GM12878 (cell line): Measurements from ENCODE around the gene FAF1. TPM values are rescaled to one million over a fixed set of nuclear protein-coding genes. Genes with fewer than 3 reads are reported as not detected.

Experiments used
- ATF7 ChIP-seq: fragments of 450-650 bp; IDR thresholded peaks from 2 replicates; pipeline ENCODE4 v1.6.1; 2016; ENCODE audit warnings: low read depth, mild to moderate bottlenecking
- CEBPZ ChIP-seq: fragments of 150-350 bp; IDR thresholded peaks from 2 replicates; pipeline ENCODE4 v1.6.1; 2016; ENCODE audit warnings: low read depth, low read length
- CREM ChIP-seq: IDR thresholded peaks from 2 replicates; pipeline ENCODE4 v1.6.1; 2014; ENCODE audit warnings: antibody characterized with exemption, low read depth
- ETV6 ChIP-seq, 2 experiments: fragments of 450-650 bp in 1 of 2; IDR thresholded peaks in 1 of 2; conservative IDR thresholded peaks in 1 of 2; 2 replicates each; pipeline ENCODE4 v1.6.1; 2014; ENCODE audit warnings: antibody characterized with exemption in 1 of 2, borderline replicate concordance in 1 of 2, low read depth in 1 of 2, mild to moderate bottlenecking in 1 of 2, moderate library complexity in 1 of 2
- EZH2 ChIP-seq: IDR thresholded peaks from 2 replicates; pipeline ENCODE4 v1.6.1; 2012; ENCODE audit warnings: low read depth, mild to moderate bottlenecking, control low read depth, inconsistent platforms, low read length, borderline replicate concordance; ENCODE audit not compliant: control insufficient read depth
- HDAC2 ChIP-seq: fragments of 200-600 bp; sonication (generic); IDR thresholded peaks from 2 replicates; pipeline ENCODE4 v1.6.1; 2017
- KAT2A ChIP-seq: conservative IDR thresholded peaks from 2 replicates; pipeline ENCODE4 v1.6.1; 2011; ENCODE audit warnings: low read depth, low read length; ENCODE audit not compliant: control insufficient read depth
- MYB ChIP-seq: fragments of 150-350 bp; IDR thresholded peaks from 2 replicates; pipeline ENCODE4 v1.6.1; 2014; ENCODE audit warnings: mild to moderate bottlenecking, low read depth, low read length, borderline replicate concordance
- MYC ChIP-seq: IDR thresholded peaks from 2 replicates; pipeline ENCODE4 v1.6.1; 2011; ENCODE audit warnings: mild to moderate bottlenecking, low read length, moderate library complexity, inconsistent platforms; ENCODE audit not compliant: insufficient read depth, insufficient replicate concordance, insufficient read length, severe bottlenecking
- NFXL1 ChIP-seq: fragments of 450-650 bp; IDR thresholded peaks from 2 replicates; pipeline ENCODE4 v1.6.1; 2017; ENCODE audit warnings: antibody characterized with exemption, mild to moderate bottlenecking, borderline replicate concordance
- NKRF ChIP-seq: fragments of 450-650 bp; conservative IDR thresholded peaks from 2 replicates; pipeline ENCODE4 v1.6.1; 2017; ENCODE audit warnings: mild to moderate bottlenecking, moderate library complexity
- POLR2AphosphoS2 ChIP-seq: IDR thresholded peaks from 2 replicates; pipeline ENCODE4 v1.6.1; 2011; ENCODE audit warnings: low read depth, mild to moderate bottlenecking, low read length, improper control_type of control experiment, moderate library complexity
- RB1 ChIP-seq: fragments of 450-650 bp; formaldehyde crosslinking; IDR thresholded peaks from 2 replicates; pipeline ENCODE4 v1.6.1; 2017; ENCODE audit warnings: mild to moderate bottlenecking, borderline replicate concordance
- SMAD5 ChIP-seq: IDR thresholded peaks from 2 replicates; pipeline ENCODE4 v1.6.1; 2016; ENCODE audit warnings: antibody characterized with exemption, low read depth
- SPI1 ChIP-seq: IDR thresholded peaks from 2 replicates; pipeline ENCODE4 v1.6.1; 2011; ENCODE audit warnings: low read depth, mild to moderate bottlenecking, low read length, moderate library complexity, borderline replicate concordance; ENCODE audit not compliant: insufficient read depth
- STAT1 ChIP-seq: fragments of 450-650 bp; conservative IDR thresholded peaks from 2 replicates; pipeline ENCODE4 v1.6.1; 2014; ENCODE audit warnings: antibody characterized with exemption, mild to moderate bottlenecking
- TCF3 ChIP-seq: IDR thresholded peaks from 2 replicates; pipeline ENCODE4 v1.6.1; 2012; ENCODE audit warnings: low read depth, mild to moderate bottlenecking, low read length, borderline replicate concordance; ENCODE audit not compliant: insufficient read depth
- YY1 ChIP-seq: IDR thresholded peaks from 2 replicates; pipeline ENCODE4 v1.6.1; 2011; ENCODE audit warnings: low read depth, mild to moderate bottlenecking, low read length
- ZNF207 ChIP-seq: fragments of 450-650 bp; IDR thresholded peaks from 2 replicates; pipeline ENCODE4 v1.6.1; 2014; ENCODE audit warnings: antibody characterized with exemption, mild to moderate bottlenecking, borderline replicate concordance
- ZNF687 ChIP-seq: fragments of 450-650 bp; IDR thresholded peaks from 2 replicates; pipeline ENCODE4 v1.6.1; 2017; ENCODE audit warnings: mild to moderate bottlenecking, moderate library complexity
- polyA plus RNA-seq, 11 experiments: library from polyadenylated mRNA; depleted of rRNA in 4 of 11; unstranded in 6 of 11; stranded (reverse) in 5 of 11; fragments of >200 nt; fragmentation: Nextera tagmentation in 4 of 11; fragmentation: Illumina TruSeq in 1 of 11; extraction: Ambion mirVana in 4 of 11; extraction: Trizol in 1 of 11; gene quantifications; 1 replicate in 1 of 11; 2 replicates in 10 of 11; pipeline versions ENCODE4 v1.2.1 to v1.2.3, GENCODE V29; 2011 to 2016; ENCODE audit warnings: inconsistent platforms in 2 of 11, missing spikeins in 2 of 11, low read depth in 1 of 11
- total RNA-seq, 4 experiments: library from RNA; depleted of rRNA in 3 of 4; stranded (reverse); fragments of >200 nt in 3 of 4; fragmentation: Illumina TruSeq in 1 of 4; extraction: Trizol in 1 of 4; gene quantifications; 2 replicates each; pipeline versions ENCODE4 v1.2.1 to v1.2.3, GENCODE V29; 2013 to 2021

The FAF1 gene
- total and polyA plus RNA-seq, 10 of the 15 experiments (the other 5 are each of a cell fraction or from before 2014, with no cell fraction given), result 8.6 to 54.5 (median 23.7) TPM

- no peak for TF ChIP-seq NKRF
- TF ChIP-seq ETV6 (conservative IDR thresholded peaks at IDR 0.05 in 1 of 2, IDR thresholded peaks at IDR 0.05 in 1 of 2; ENCODE audit: borderline replicate concordance in 1 of 2, low read depth in 1 of 2), result no peak
- TF ChIP-seq NFXL1, result no peak
- TF ChIP-seq HDAC2, result no peak
- TF ChIP-seq KAT2A, result no peak
- no peak; the same call in 1 of the 2 replicates for TF ChIP-seq ATF7
- TF ChIP-seq ZNF207, result 0 out of 2 replicates have a peak, but pooled peaks have one; percentile 18
- 0 out of 2 replicates have a peak, but pooled peaks have one; percentile 2 for TF ChIP-seq ZNF687
- TF ChIP-seq MYB, result no peak
- TF ChIP-seq SPI1, result no peak
- 0 out of 2 replicates have a peak, but pooled peaks have one; percentile 39 for TF ChIP-seq TCF3
- peak; percentile 31 for TF ChIP-seq MYC
- no peak for TF ChIP-seq STAT1
- peak; percentile 57; the same call in 1 of the 2 replicates for TF ChIP-seq YY1
- TF ChIP-seq CREM, result no peak; the same call in 1 of the 2 replicates
- TF ChIP-seq RB1, result peak; percentile 94; the same call in 1 of the 2 replicates
- no peak for TF ChIP-seq CEBPZ
- no peak for TF ChIP-seq EZH2
- TF ChIP-seq POLR2AphosphoS2, result no peak
- no peak for TF ChIP-seq SMAD5
Observed at GRCh38 chr1:50968158-50968820, 8.2 kb upstream of the FAF1 start (continued).
